Activated CD4-positive, alpha-beta T cell treated with anti-CD3 and anti-CD28 coated beads for 24 hours (primary cell): ENCODE results near the gene MAPKAPK2.
"Not testable (repeated sequence)": the region's sequence is repeated elsewhere in the genome, so short reads cannot be mapped to it uniquely, and the experiment has no call there.

Source experiments
- DNase-seq, 2 donors: peaks; one replicate each; pipeline ENCODE4 v3.0.0-alpha.2; 2020; ENCODE audit warnings: low read depth in 2 of 2

MAPKAPK2 gene

DNA sequence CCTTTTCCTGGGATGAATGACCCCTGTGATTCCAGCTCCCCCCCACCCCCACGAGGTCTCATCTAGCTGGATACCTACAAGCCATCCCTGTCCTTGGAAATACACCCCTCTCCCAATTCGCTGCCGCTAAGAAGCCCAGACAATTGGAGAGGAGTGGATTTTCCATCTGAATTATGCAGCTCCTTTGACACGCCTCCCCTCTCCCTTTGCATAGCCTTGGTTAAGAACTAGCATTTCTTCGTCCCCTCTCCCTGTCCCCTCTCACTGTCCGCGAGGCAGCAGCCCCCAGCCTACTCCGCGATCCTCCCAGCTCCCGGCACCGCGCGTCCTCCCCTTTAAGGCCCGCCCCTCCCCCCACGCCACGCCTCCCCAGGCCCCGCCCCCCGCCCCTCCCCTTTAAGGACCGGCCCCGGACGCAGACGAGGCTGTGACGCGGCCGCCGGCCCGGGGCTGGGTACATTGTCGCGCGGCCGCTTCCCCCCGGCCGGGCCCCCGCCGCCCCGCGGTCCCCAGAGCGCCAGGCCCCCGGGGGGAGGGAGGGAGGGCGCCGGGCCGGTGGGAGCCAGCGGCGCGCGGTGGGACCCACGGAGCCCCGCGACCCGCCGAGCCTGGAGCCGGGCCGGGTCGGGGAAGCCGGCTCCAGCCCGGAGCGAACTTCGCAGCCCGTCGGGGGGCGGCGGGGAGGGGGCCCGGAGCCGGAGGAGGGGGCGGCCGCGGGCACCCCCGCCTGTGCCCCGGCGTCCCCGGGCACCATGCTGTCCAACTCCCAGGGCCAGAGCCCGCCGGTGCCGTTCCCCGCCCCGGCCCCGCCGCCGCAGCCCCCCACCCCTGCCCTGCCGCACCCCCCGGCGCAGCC is at the start of gene MAPKAPK2:
Gene MAPKAPK2, plus strand, starts transcription at position 428 of the 856 bp plus-strand sequence. Its CDS starts 325 bp downstream, at position 753.
- DNase-seq, result peak; percentile 67 to 69

GRCh38 chr1:206635080-206635977 is 49.4 kb upstream of the MAPKAPK2 start, which contains the start of gene DYRK3:
Gene DYRK3, plus strand, starts transcription at chr1:206635536. Its CDS starts 168 bp downstream, at chr1:206635704.
- DNase-seq, result peak; percentile 83 to 91

- DNase-seq, result no peak
Observed at GRCh38 chr1:206635978-206636345, 48.7 kb upstream of the MAPKAPK2 start.

DNA sequence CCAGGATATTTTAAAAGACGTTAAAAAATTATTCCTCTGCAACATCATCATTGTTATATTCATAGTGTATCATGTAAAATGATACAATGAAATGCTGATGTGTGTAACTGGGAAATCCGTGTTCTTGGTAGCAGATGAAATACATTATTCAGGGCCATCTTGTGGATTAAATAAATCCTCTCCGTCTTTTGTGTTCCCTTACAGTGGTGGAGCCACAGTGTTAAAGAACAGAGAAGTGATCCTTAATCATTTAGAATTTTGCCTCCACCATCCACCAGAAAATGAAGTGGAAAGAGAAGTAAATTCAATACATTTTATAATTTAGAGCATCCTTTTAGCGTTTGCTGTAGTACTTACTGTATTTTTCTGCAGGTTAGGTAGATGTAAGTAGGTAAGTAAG is 48.0 kb upstream of the MAPKAPK2 start:
- no peak for DNase-seq

GRCh38 chr1:206637605-206638004 is 47.1 kb upstream of the MAPKAPK2 start:
- no peak for DNase-seq

GRCh38 chr1:206642074-206642473 is 42.6 kb upstream of the MAPKAPK2 start:
- not testable (repeated sequence) for DNase-seq

DNA sequence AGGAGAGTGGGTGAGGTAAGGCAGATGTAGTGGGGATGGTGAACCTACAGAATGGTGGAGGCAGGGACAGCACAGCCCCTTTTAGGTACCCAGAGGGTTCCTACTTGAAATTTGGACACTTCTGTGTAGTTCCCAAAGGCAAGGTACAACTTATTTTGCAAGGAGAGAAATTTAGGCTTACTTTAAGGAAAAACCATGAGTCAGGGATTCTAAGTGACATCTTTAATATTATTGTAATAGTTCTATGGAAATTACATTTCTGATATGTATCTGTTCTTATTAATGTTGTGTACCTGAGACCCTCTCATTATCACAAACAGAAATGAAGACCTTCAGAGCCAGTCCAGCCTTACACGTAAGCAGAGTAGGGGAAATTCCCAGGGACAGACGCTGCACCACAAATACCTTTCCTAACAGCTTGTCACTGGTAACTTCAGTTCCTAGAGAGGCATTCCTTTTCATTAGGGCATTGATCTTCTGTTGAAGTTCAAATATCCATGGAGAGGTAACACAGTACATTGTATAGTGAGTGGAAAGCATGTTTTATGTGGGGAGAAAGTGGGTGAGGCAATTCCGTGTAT is 41.5 kb upstream of the MAPKAPK2 start:
- no peak for DNase-seq

- DNase-seq, result no peak
Observed at GRCh38 chr1:206646504-206646903, 38.2 kb upstream of the MAPKAPK2 start.

DNA sequence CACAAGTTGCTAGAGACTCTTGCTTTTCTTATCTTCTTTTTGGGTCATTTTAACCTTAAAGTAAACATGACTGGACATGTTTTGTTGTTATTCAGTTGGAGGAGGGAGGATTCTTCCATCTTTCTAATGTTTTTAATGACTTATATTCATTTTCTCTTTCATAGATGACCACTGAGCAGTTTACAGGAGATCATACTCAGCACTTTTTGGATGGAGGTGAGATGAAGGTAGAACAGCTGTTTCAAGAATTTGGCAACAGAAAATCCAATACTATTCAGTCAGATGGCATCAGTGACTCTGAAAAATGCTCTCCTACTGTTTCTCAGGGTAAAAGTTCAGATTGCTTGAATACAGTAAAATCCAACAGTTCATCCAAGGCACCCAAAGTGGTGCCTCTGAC is 37.5 kb upstream of the MAPKAPK2 start:
- DNase-seq, result no peak

- DNase-seq, result no peak
Observed at GRCh38 chr1:206649261-206649921, 35.3 kb upstream of the MAPKAPK2 start.

DNA sequence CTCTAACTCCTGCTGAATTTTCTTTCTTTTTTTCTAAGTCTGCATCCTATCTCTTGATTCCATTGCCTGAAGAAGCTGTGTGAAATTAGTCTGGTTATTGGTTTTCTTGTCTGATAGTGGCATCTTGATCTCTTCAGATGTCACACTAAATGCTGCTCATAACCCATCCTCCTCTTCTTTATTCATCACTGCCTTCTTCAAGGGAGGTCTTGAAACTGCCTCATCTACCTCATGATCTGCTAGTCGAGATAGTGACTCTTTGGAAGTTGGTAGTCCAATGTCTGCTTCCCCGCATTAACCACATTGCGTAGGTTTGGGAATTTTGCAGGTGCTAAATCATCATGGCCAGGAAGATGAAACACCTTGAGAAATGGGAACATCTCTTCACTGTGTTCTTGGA is 33.7 kb upstream of the MAPKAPK2 start:
- no peak for DNase-seq

DNA sequence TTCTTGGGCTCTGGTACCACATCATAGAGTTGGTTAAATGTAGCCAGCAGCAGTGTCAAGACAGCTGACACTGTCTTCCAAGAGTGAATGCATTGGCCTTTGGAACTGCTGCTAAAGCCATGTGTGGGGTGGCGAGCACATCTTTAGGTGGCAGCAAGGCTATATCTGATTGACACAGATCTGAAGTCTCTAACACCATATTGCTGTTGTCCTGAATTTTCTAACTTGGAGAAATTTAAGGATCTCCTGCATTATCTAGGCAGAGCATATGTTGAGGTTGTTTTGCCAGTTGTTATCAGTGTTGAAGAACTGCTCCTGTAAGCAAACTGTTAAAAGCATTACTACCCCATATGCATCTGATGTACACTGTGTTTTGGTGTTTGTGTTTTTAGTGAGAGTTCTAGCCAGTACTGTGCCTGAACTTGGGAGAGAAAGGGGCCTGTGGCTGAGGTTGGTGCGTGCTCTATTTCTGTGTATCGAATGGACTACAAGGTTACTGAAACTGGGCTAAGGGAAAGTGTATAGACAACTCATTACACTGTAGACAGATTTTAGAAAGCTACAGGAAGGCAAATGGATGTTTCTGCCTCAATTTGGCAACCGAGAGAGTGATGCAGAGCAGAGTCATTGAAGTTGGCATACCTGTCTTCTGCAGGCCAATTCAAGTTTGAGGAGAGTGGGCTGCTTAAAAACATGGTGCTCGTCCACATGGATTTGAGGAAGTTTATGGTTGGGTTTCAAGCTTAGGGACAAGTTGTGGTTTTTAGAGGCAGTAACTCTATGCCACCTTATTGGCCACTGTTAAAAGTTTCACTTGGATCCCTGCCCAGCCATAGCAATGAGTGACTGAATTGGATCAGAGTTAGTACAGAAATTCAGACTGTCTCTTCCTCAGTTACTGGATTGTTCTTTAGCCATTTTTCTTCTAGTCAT is 32.5 kb upstream of the MAPKAPK2 start:
- no peak for DNase-seq

DNA sequence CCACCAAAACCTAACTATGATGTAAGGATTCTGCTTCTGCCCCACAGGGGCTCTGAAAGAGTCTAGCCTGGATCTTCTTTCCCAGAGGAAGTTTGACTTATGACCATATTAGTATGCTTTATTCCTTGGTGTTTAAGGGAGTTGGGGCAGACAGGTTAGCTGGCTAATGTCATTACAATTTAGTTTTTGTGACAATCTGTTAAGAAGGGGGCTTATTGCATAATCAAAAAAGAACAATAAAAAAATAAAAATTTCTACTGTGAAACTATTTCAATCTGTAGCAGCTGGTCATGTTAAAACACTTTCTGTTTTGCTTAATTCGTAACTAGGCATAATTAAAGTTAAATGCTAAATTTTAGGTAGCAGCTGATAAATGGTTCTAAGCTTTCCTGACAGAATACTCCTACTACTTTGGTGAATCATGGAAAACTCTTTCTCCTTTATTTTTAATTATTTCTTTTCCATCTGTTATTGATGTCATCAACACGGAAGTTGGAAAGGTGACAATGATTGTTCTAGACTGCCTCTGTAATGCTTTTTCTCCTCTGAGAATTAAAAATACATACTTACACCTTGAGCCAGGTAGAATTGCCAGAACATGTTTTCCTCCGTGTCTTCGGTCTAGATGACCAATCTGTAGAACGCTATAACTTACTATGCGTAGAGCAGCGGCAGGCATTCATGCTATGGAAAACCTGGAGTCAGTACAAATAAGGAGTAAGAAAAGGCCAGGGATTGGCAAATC is 30.8 kb upstream of the MAPKAPK2 start:
- no peak for DNase-seq

DNA sequence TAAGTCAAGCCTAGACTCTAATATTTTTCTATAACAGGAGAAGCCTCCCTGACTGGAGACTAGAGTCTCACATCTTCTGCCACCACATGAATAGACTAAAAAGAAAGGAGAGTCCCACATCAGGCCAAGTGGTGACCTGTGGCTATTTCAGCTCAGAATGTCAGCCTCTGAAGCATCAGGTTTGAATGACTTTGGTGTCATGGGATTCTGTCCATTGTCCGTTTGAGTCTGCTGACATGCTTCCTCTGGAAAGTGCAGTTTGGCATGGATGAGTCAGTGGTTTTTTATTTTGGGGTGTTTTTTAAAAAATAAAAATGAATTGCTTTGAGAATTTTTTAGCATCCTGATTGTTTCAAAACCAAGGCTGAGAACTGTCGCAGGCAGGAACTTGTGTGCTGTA is 29.9 kb upstream of the MAPKAPK2 start:
- no peak for DNase-seq

GRCh38 chr1:206655471-206655882 is 29.2 kb upstream of the MAPKAPK2 start:
- DNase-seq, result no peak

DNA sequence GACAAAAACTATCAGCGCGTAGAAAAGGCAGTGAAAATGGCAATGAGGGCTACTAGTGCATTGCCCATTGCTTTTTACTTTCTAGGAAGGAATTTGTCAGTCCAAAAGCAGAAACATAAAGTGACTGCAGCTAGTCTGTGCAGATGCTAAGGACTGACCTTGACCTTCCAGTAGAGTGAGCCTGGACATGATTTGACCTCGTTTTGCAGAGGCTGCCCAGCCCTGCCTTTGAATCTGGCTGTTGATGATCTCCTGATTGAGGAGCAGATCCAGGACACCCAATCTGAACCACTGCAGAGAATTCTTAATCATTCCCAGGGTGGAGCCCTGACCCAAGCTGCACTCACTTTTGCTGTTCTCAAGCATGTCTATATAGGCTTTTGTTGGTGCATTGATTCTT is 27.8 kb upstream of the MAPKAPK2 start:
- no peak for DNase-seq

- DNase-seq, result no peak
Observed at GRCh38 chr1:206657751-206658150, 27.0 kb upstream of the MAPKAPK2 start.

DNA sequence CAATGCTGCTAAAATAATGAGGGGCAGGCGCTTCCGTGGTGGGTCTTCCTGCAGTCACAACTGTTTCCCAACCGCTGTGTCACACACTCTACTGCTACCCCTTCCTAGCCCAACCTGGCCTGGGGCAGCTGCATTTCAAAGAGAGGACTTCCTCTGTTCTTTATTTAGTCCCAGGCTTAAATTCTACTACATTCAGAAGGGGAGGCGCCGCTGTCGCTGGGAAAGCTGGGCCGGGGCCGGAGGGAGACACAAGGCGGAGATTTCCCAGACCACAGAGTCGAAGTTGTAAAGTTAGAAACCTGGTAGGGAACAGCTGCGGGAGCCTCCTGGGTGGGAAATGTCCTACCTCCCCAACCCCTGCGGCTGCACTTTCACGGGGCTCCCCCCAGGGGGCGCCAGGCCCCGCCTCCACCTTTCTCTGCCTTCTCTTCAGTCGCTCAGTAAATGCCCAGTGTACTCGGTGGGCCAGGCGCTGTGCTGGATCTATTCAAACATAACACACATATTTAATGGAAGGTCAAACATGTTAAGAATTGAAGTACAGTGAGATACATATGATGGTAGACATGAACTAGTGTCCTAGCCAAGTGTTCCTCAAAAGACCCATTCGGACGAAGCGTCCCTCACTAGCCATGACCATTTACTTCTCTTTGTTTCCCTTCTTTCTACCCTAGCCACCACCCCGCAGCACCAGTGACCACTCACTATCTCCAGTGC is 26.3 kb upstream of the MAPKAPK2 start:
- DNase-seq, result peak in 1 of 2 donors; percentile 45

DNA sequence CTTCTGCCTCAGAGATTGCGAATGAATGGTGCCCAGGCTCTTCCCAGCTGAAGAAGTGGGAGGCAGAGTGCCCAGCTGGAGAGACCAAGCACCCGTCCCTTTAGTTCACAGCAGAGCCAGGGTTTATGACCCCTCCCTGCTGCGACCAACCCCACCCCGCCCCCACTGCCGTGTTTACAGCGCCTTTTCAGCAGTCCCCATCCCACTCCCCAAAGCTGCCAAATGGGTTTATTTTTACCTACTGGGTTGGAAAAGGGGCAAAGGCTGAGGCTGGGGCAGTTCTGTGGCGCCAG is 25.8 kb upstream of the MAPKAPK2 start:
- DNase-seq, result no peak
